ENCODE measurements around the gene HINT3. TPM values are rescaled to one million over a fixed set of nuclear protein-coding genes. Genes with fewer than 3 reads are reported as not detected.

HINT3 gene
- total and polyA plus RNA-seq, 3 donors from 2014 or later, result 19.0 to 24.8 (median 22.5) TPM

GRCh38 chr6:125913864-125914351 lies 42.7 kb upstream of the HINT3 start:
- Histone ChIP-seq H3K27me3 (no peaks in the 10 kb centered on the region), H3K4me1 (no peaks in the 10 kb centered on the region), H3K36me3 (ENCODE audit: low read depth, missing control alignments) (no peaks in the 10 kb centered on the region), H3K27ac (no peak overlapping the region), H3K9me3 (no peaks in the 10 kb centered on the region), H3K4me3 (no peak overlapping the region)
- 71 to 72% methylated on average over 5 of the region's 5 CpGs for WGBS, 2 donors
- intact Hi-C loops (cut with DNase I; ENCODE audit: low total_unique reads), result no loop called here
- no peak for DNase-seq
- no peak for TF ChIP-seq POLR2A (IDR thresholded peaks at IDR 0.05)
- no peak for TF ChIP-seq CTCF (IDR thresholded peaks at IDR 0.05)

- TF ChIP-seq CTCF (IDR thresholded peaks at IDR 0.05), result no peak
- TF ChIP-seq POLR2A (IDR thresholded peaks at IDR 0.05), result no peak
- intact Hi-C loops (cut with DNase I; ENCODE audit: low total_unique reads), result no loop called here
- H3K4me1 ChIP-seq, result no peaks in the 10 kb centered on the region
- DNase-seq, result no peak
- WGBS, 2 donors, result 53 to 62% methylated on average over 4 of the region's 4 CpGs
- H3K27ac ChIP-seq, result peak overlapping the region in 1 of 2 donors; percentile 83
- H3K36me3 ChIP-seq (ENCODE audit: low read depth, missing control alignments), result no peaks in the 10 kb centered on the region
- no peaks in the 10 kb centered on the region for H3K27me3 ChIP-seq
- no peak overlapping the region for H3K4me3 ChIP-seq
- no peaks in the 10 kb centered on the region for H3K9me3 ChIP-seq
Observed at GRCh38 chr6:125918230-125918629, 38.3 kb upstream of the HINT3 start.

- Histone ChIP-seq H3K36me3 (ENCODE audit: low read depth, missing control alignments) (no peaks in the 10 kb centered on the region), H3K9me3 (no peaks in the 10 kb centered on the region), H3K27ac (peak overlapping the region in 1 of 2 donors; percentile 83), H3K27me3 (no peaks in the 10 kb centered on the region), H3K4me1 (no peaks in the 10 kb centered on the region), H3K4me3 (peak overlapping the region in 1 of 2 donors; percentile 18)
- TF ChIP-seq POLR2A (IDR thresholded peaks at IDR 0.05) (no peak), CTCF (IDR thresholded peaks at IDR 0.05) (no peak)
- WGBS, 2 donors, result 41 to 42% methylated on average over 13 of the region's 13 CpGs
- intact Hi-C loops (cut with DNase I; ENCODE audit: low total_unique reads), result no loop called here
- DNase-seq, result peak; percentile 33
Observed at GRCh38 chr6:125918681-125919566, 37.6 kb upstream of the HINT3 start.

GRCh38 chr6:125919618-125920017 lies 37.0 kb upstream of the HINT3 start:
- Histone ChIP-seq H3K4me1 (no peaks in the 10 kb centered on the region), H3K27me3 (no peaks in the 10 kb centered on the region), H3K27ac (peak overlapping the region in 1 of 2 donors; percentile 83), H3K4me3 (no peak overlapping the region), H3K36me3 (ENCODE audit: low read depth, missing control alignments) (no peaks in the 10 kb centered on the region), H3K9me3 (no peaks in the 10 kb centered on the region)
- WGBS, 2 donors, result 69 to 90% methylated on average over 3 of the region's 3 CpGs
- intact Hi-C loops (cut with DNase I; ENCODE audit: low total_unique reads), result no loop called here
- TF ChIP-seq POLR2A (IDR thresholded peaks at IDR 0.05), result no peak
- no peak for TF ChIP-seq CTCF (IDR thresholded peaks at IDR 0.05)
- DNase-seq, result no peak
